Adrenal gland (tissue), 12 donors: Measurements from ENCODE around the gene MAML3. TPM values are rescaled to one million over a fixed set of nuclear protein-coding genes. Genes with fewer than 3 reads are reported as not detected.

ENCODE experiments used
- DNase-seq, 7 donors: peaks; one replicate each; pipeline ENCODE4 v3.0.0-alpha.2; 2019 to 2020
- H3K27ac ChIP-seq, 5 donors: fragments of 200-600 bp; sonication (generic) in 4 of 5; 1 replicate in 3 of 5; 2 replicates in 2 of 5; pipeline versions ENCODE4 v1.5.1 to v1.8.0; 2016 to 2020; ENCODE audit warnings: mild to moderate bottlenecking in 1 of 5
- H3K27me3 ChIP-seq: fragments of 200-600 bp; 2 replicates; pipeline ENCODE4 v1.8.0; 2021
- H3K36me3 ChIP-seq, 2 donors: fragments of 200-600 bp; replicated peaks in 1 of 2; 1 replicate in 1 of 2; 2 replicates in 1 of 2; pipeline versions ENCODE4 v1.5.1 to v1.8.0; 2018 to 2022
- H3K4me1 ChIP-seq, 2 donors: fragments of 200-600 bp; replicated peaks in 1 of 2; 1 replicate in 1 of 2; 2 replicates in 1 of 2; pipeline versions ENCODE4 v1.5.1 to v1.8.0; 2018 to 2021
- H3K4me3 ChIP-seq, 4 donors: fragments of 200-600 bp; sonication (generic) in 3 of 4; one replicate each; pipeline ENCODE4 v1.5.1; 2016 to 2018
- H3K9me3 ChIP-seq, 3 donors: fragments of 200-600 bp; sonication (generic) in 1 of 3; replicated peaks in 1 of 3; 1 replicate in 2 of 3; 2 replicates in 1 of 3; pipeline versions ENCODE4 v1.5.1 to v1.8.0; 2016 to 2021
- CTCF ChIP-seq, 6 experiments: fragments of 450-650 bp in 4 of 6; fragments of 200-600 bp in 2 of 6; sonication (generic) in 1 of 6; IDR thresholded peaks; 1 replicate in 5 of 6; 2 replicates in 1 of 6; pipeline versions ENCODE4 v1.5.1 to v1.8.0; 2016 to 2021; ENCODE audit warnings: antibody characterized with exemption in 6 of 6, mild to moderate bottlenecking in 2 of 6, moderate library complexity in 1 of 6
- POLR2A ChIP-seq, 2 donors: fragments of 450-650 bp; IDR thresholded peaks; one replicate each; pipeline ENCODE4 v1.6.1; 2017; ENCODE audit warnings: antibody characterized with exemption in 2 of 2, mild to moderate bottlenecking in 2 of 2, moderate library complexity in 1 of 2
- WGBS, 4 donors: extraction: QIAGEN DNeasy Blood & Tissue Kit in 2 of 4; methylation state at CpG; one replicate each; pipeline versions ENCODE4 v1.1.5 to v1.1.7; 2013 to 2017; 5-methylcytosine and 5-hydroxymethylcytosine counted together
- intact Hi-C, 2 donors: fragments of 100-400 bp; cut with DNase I; formaldehyde crosslinking; loops; one replicate each; pipeline versions ENCODE4 v1.14.1 to v1.15.0; 2022 to 2023
- polyA plus RNA-seq, 3 donors: library from polyadenylated mRNA; stranded (reverse); fragments of 200-250 nt in 2 of 3; fragments of 350-450 nt in 1 of 3; fragmentation: Illumina TruSeq in 1 of 3; extraction: RNeasy Lipid Tissue Mini Kit (QIAGEN cat#74804) in 1 of 3; gene quantifications; one replicate each; pipeline ENCODE4 v1.2.3, GENCODE V29; 2013 to 2014
- total RNA-seq, 9 donors: library from RNA; depleted of rRNA in 4 of 9; stranded (reverse); fragments of >200 nt in 4 of 9; fragments of 120-200 nt in 1 of 9; fragmentation: NEBNext Ultra II Directional in 1 of 9; extraction: Animal tissue kit (Norgen Biotek cat#: 25700) in 1 of 9; gene quantifications; one replicate each; pipeline versions ENCODE4 v1.1.0 to v1.2.4, GENCODE V29; 2013 to 2023
- donor health status: healthy with polysubstance abuse.
- donor health status: Bipolar disorder and iron deficiency.
- donor health status: DM: yes; HTN: yes; CAD: no.
- donor health status: DM: no; HTN: no; CAD: no.
- donor health status: DM: no; HTN: no; CAD: no.
- donor health status: DM: yes; HTN: yes; CAD: no.

Gene MAML3
- total and polyA plus RNA-seq, 12 donors: 2.0 to 15.9 (median 8.4) TPM

GRCh38 chr4:139774759-139775487 lies 379.1 kb downstream of the MAML3 start:
- intact Hi-C loops: no loop called here
- 65 to 78% (median 75%) methylated on average over 6 of the region's 6 CpGs for WGBS, 4 donors

GRCh38 chr4:139773560-139774318 lies 380.2 kb downstream of the MAML3 start:
- no peak for DNase-seq
- TF ChIP-seq CTCF (IDR thresholded peaks at IDR 0.05): no peak
- TF ChIP-seq POLR2A (IDR thresholded peaks at IDR 0.05): no peak

More at GRCh38 chr4:139774759-139775487, 379.1 kb downstream of the MAML3 start:
- no peaks in the 10 kb centered on the region for H3K27me3 ChIP-seq
- peak overlapping the region in 1 of 5 donors; percentile 30 for H3K27ac ChIP-seq
- DNase-seq: no peak
- H3K36me3 ChIP-seq: no peaks in the 10 kb centered on the region
- no peaks in the 10 kb centered on the region for H3K4me1 ChIP-seq
- H3K9me3 ChIP-seq: no peaks in the 10 kb centered on the region
- no peak overlapping the region for H3K4me3 ChIP-seq
- no peak for TF ChIP-seq POLR2A (IDR thresholded peaks at IDR 0.05)
- TF ChIP-seq CTCF (IDR thresholded peaks at IDR 0.05): no peak

GRCh38 chr4:139770361-139770760 lies 383.6 kb downstream of the MAML3 start:
- H3K4me1 ChIP-seq: peaks cover 0 to 2% of the 10 kb centered on the region in 2 donors
- no peaks in the 10 kb centered on the region for H3K9me3 ChIP-seq
- intact Hi-C loops: no loop called here
- DNase-seq: peak in 2 of 7 donors; percentile 29 to 62
- H3K36me3 ChIP-seq: no peaks in the 10 kb centered on the region
- 63 to 86% (median 70%) methylated on average over 4 of the region's 4 CpGs for whole genome bisulfite sequencing, 4 donors
- no peak for TF ChIP-seq POLR2A (IDR thresholded peaks at IDR 0.05)
- no peak for TF ChIP-seq CTCF (IDR thresholded peaks at IDR 0.05)
- no peaks in the 10 kb centered on the region for H3K27me3 ChIP-seq
- no peak overlapping the region for H3K4me3 ChIP-seq
- no peak overlapping the region for H3K27ac ChIP-seq

More at GRCh38 chr4:139773560-139774318, 380.2 kb downstream of the MAML3 start:
- Histone ChIP-seq H3K36me3 (no peaks in the 10 kb centered on the region), H3K27me3 (no peaks in the 10 kb centered on the region), H3K27ac (no peak overlapping the region), H3K9me3 (no peaks in the 10 kb centered on the region), H3K4me3 (no peak overlapping the region), H3K4me1 (no peaks in the 10 kb centered on the region)
- intact Hi-C loops: no loop called here
- WGBS, 4 donors: 76 to 90% (median 85%) methylated on average over 6 of the region's 6 CpGs

- 66 to 73% (median 69%) methylated on average over 4 of the region's 4 CpGs for WGBS, 4 donors
- TF ChIP-seq POLR2A (IDR thresholded peaks at IDR 0.05) (no peak), CTCF (IDR thresholded peaks at IDR 0.05) (no peak)
- H3K27me3 ChIP-seq: no peaks in the 10 kb centered on the region
- intact Hi-C loops: no loop called here
- DNase-seq: no peak
- peaks cover 0 to 11% of the 10 kb centered on the region in 2 donors for H3K4me1 ChIP-seq
- no peak overlapping the region for H3K4me3 ChIP-seq
- H3K9me3 ChIP-seq: no peaks in the 10 kb centered on the region
- H3K36me3 ChIP-seq: no peaks in the 10 kb centered on the region
- no peak overlapping the region for H3K27ac ChIP-seq
Observed at GRCh38 chr4:139769364-139769763, 384.6 kb downstream of the MAML3 start.
